ENCODE measurements around the gene VAT1L. TPM values are rescaled to one million over a fixed set of nuclear protein-coding genes. Genes with fewer than 3 reads are reported as not detected.

Gene VAT1L
- total RNA-seq, 1 experiment from 2014 or later, result 19.1 TPM

DNA sequence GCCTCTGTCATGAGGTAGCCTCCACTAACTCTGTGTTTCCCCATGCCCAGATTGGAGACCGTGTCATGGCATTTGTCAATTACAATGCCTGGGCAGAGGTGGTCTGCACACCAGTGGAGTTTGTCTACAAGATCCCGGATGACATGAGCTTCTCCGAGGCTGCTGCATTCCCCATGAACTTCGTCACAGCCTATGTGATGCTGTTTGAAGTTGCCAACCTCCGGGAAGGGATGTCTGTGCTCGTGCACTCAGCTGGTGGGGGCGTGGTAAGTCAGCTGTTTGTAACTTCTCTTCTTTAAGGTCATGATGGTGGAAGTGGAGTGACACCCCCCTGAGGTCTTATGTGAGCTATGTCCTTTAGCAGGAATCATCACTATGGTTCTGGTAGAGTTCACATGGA is 36.8 kb downstream of the VAT1L start:
- H3K4me1 Mint-ChIP-seq, result peaks cover 14% of the 10 kb centered on the region
- ATAC-seq, result no peak
- H3K9me3 Mint-ChIP-seq, result no peaks in the 10 kb centered on the region
- CTCF ChIA-PET, result no interaction called here
- no peak overlapping the region for H3K4me3 Mint-ChIP-seq
- H3K27ac Mint-ChIP-seq, result no peak overlapping the region
- TF ChIP-seq ZNF263 (CRISPR knock-in tag; IDR thresholded peaks at IDR 0.05; ENCODE audit: low read depth), result no peak
- TF ChIP-seq ESRRA (CRISPR knock-in tag; IDR thresholded peaks at IDR 0.05; ENCODE audit: borderline replicate concordance), result no peak
- no peak for TF ChIP-seq SMAD3 (CRISPR knock-in tag; IDR thresholded peaks at IDR 0.05; ENCODE audit: borderline replicate concordance)
- TF ChIP-seq RELA (CRISPR knock-in tag; IDR thresholded peaks at IDR 0.05; ENCODE audit: borderline replicate concordance), result no peak
- no peak for TF ChIP-seq GTF2I (CRISPR knock-in tag; conservative IDR thresholded peaks at IDR 0.05)
- no peak for TF ChIP-seq NFE2L1 (CRISPR knock-in tag; IDR thresholded peaks at IDR 0.05)
- TF ChIP-seq NFYB (CRISPR knock-in tag; conservative IDR thresholded peaks at IDR 0.05; ENCODE audit: low read depth), result no peak
- TF ChIP-seq MLX (CRISPR knock-in tag; IDR thresholded peaks at IDR 0.05), result no peak
- H3K27me3 Mint-ChIP-seq (ENCODE audit: low read depth), result no peaks in the 10 kb centered on the region
- POLR2A ChIA-PET, result no interaction called here
- H3K36me3 Mint-ChIP-seq, result peaks cover 20% of the 10 kb centered on the region
- no peak for DNase-seq (ENCODE audit: low spot score)

GRCh38 chr16:77827032-77827431 is 38.7 kb downstream of the VAT1L start:
- ATAC-seq (no peak), DNase-seq (ENCODE audit: low spot score) (no peak)
- Mint-ChIP-seq H3K9me3 (no peaks in the 10 kb centered on the region), H3K4me1 (peaks cover 14% of the 10 kb centered on the region), H3K27me3 (ENCODE audit: low read depth) (no peaks in the 10 kb centered on the region), H3K36me3 (peaks cover 18% of the 10 kb centered on the region), H3K4me3 (no peak overlapping the region), H3K27ac (no peak overlapping the region)
- ChIA-PET CTCF (no interaction called here), POLR2A (no interaction called here)
- TF ChIP-seq ATF1 (CRISPR knock-in tag; IDR thresholded peaks at IDR 0.05) (no peak), SMAD4 (CRISPR knock-in tag; IDR thresholded peaks at IDR 0.05) (no peak), TP53 (CRISPR knock-in tag; IDR thresholded peaks at IDR 0.05) (no peak), PRRX2 (CRISPR knock-in tag; IDR thresholded peaks at IDR 0.05) (no peak), ZNF138 (CRISPR knock-in tag; conservative IDR thresholded peaks at IDR 0.05) (no peak), ZNF121 (CRISPR knock-in tag; IDR thresholded peaks at IDR 0.05) (no peak), ETV6 (CRISPR knock-in tag; IDR thresholded peaks at IDR 0.05) (no peak), MXD4 (CRISPR knock-in tag; IDR thresholded peaks at IDR 0.05; ENCODE audit: borderline replicate concordance) (no peak), OVOL2 (CRISPR knock-in tag; IDR thresholded peaks at IDR 0.05; ENCODE audit: borderline replicate concordance) (no peak), ZNF281 (CRISPR knock-in tag; IDR thresholded peaks at IDR 0.05) (no peak), ZNF423 (CRISPR knock-in tag; IDR thresholded peaks at IDR 0.05) (no peak), TCF7 (CRISPR knock-in tag; IDR thresholded peaks at IDR 0.05; ENCODE audit: low read depth) (no peak), RORB (CRISPR knock-in tag; IDR thresholded peaks at IDR 0.05) (no peak)
- TF ChIP-seq, protein P1, sequence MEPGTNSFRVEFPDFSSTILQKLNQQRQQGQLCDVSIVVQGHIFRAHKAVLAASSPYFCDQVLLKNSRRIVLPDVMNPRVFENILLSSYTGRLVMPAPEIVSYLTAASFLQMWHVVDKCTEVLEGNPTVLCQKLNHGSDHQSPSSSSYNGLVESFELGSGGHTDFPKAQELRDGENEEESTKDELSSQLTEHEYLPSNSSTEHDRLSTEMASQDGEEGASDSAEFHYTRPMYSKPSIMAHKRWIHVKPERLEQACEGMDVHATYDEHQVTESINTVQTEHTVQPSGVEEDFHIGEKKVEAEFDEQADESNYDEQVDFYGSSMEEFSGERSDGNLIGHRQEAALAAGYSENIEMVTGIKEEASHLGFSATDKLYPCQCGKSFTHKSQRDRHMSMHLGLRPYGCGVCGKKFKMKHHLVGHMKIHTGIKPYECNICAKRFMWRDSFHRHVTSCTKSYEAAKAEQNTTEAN (CRISPR knock-in tag; IDR thresholded peaks at IDR 0.05), result no peak
- TF ChIP-seq, protein P2, sequence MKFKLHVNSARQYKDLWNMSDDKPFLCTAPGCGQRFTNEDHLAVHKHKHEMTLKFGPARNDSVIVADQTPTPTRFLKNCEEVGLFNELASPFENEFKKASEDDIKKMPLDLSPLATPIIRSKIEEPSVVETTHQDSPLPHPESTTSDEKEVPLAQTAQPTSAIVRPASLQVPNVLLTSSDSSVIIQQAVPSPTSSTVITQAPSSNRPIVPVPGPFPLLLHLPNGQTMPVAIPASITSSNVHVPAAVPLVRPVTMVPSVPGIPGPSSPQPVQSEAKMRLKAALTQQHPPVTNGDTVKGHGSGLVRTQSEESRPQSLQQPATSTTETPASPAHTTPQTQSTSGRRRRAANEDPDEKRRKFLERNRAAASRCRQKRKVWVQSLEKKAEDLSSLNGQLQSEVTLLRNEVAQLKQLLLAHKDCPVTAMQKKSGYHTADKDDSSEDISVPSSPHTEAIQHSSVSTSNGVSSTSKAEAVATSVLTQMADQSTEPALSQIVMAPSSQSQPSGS (CRISPR knock-in tag; IDR thresholded peaks at IDR 0.05; ENCODE audit: borderline replicate concordance, low read depth), result no peak
